HepG2 (cell line): ENCODE results near the gene WDR6. TPM values are rescaled to one million over a fixed set of nuclear protein-coding genes. Genes with fewer than 3 reads are reported as not detected.

ENCODE experiments used
- ATF7 ChIP-seq, 2 experiments: fragments of 450-650 bp in 1 of 2; sonication (generic) in 1 of 2; formaldehyde crosslinking in 1 of 2; IDR thresholded peaks; 2 replicates each; pipeline versions ENCODE4 v1.4.0 to v1.6.1; 2016 to 2020; ENCODE audit warnings: antibody characterized with exemption in 1 of 2, mild to moderate bottlenecking in 1 of 2, missing genetic modification reagents in 1 of 2
- FLYWCH1 ChIP-seq: sonication (generic); formaldehyde crosslinking; IDR thresholded peaks from 2 replicates; pipeline ENCODE4 v1.8.1; 2023; ENCODE audit warnings: mild to moderate bottlenecking, missing genetic modification reagents
- HDAC6 ChIP-seq: fragments of 200-600 bp; sonication (generic); IDR thresholded peaks from 2 replicates; pipeline ENCODE4 v1.7.0; 2017; ENCODE audit warnings: mild to moderate bottlenecking, antibody characterized with exemption, low read length, low read depth
- HNRNPUL1 ChIP-seq: fragments of 200-400 bp; formaldehyde crosslinking; IDR thresholded peaks from 2 replicates; pipeline ENCODE4 v1.6.1; 2017; ENCODE audit warnings: low read depth, mild to moderate bottlenecking, low read length, moderate library complexity
- HOXA9 ChIP-seq: sonication (generic); formaldehyde crosslinking; IDR thresholded peaks from 2 replicates; pipeline ENCODE4 v1.8.1; 2022; ENCODE audit warnings: missing genetic modification reagents, mild to moderate bottlenecking, moderate library complexity, borderline replicate concordance
- KLF9 ChIP-seq: IDR thresholded peaks from 2 replicates; pipeline ENCODE4 v1.6.1; 2016; ENCODE audit warnings: low read depth
- MAZ ChIP-seq, 2 experiments: sonication (generic) in 1 of 2; formaldehyde crosslinking in 1 of 2; IDR thresholded peaks; 2 replicates each; pipeline versions ENCODE4 v1.5.0 to v1.6.1; 2012 to 2020; ENCODE audit warnings: low read depth in 2 of 2, mild to moderate bottlenecking in 2 of 2, borderline replicate concordance in 1 of 2, improper control_type of control experiment in 1 of 2, low read length in 1 of 2, missing genetic modification reagents in 1 of 2, moderate library complexity in 1 of 2
- MBNL3 ChIP-seq: fragments of 250-450 bp; sonication (Bioruptor Pico); conservative IDR thresholded peaks from 2 replicates; pipeline ENCODE4 v1.8.0; 2022; ENCODE audit warnings: mild to moderate bottlenecking, inconsistent platforms
- MYNN ChIP-seq: sonication (generic); formaldehyde crosslinking; IDR thresholded peaks from 2 replicates; pipeline ENCODE4 v1.4.0; 2020; ENCODE audit warnings: mild to moderate bottlenecking, low read depth, missing genetic modification reagents
- TEAD2 ChIP-seq: sonication (generic); formaldehyde crosslinking; IDR thresholded peaks from 2 replicates; pipeline ENCODE4 v1.9.0; 2021; ENCODE audit warnings: missing genetic modification reagents
- ZKSCAN5 ChIP-seq: sonication (generic); formaldehyde crosslinking; IDR thresholded peaks from 2 replicates; pipeline ENCODE4 v1.5.1; 2020; ENCODE audit warnings: mild to moderate bottlenecking, missing genetic modification reagents
- ZNF232 ChIP-seq: sonication (generic); formaldehyde crosslinking; IDR thresholded peaks from 2 replicates; pipeline ENCODE4 v1.4.0; 2020; ENCODE audit warnings: missing genetic modification reagents, borderline replicate concordance
- ZNF251 ChIP-seq: sonication (generic); formaldehyde crosslinking; IDR thresholded peaks from 2 replicates; pipeline ENCODE4 v1.9.0; 2021; ENCODE audit warnings: mild to moderate bottlenecking, missing genetic modification reagents
- ZNF512 ChIP-seq: sonication (generic); formaldehyde crosslinking; IDR thresholded peaks from 2 replicates; pipeline ENCODE4 v1.4.0; 2020; ENCODE audit warnings: mild to moderate bottlenecking, missing genetic modification reagents
- ZNF644 ChIP-seq: IDR thresholded peaks from 2 replicates; pipeline ENCODE4 v1.6.1; 2016; ENCODE audit warnings: low read depth
- ZNF660 ChIP-seq: sonication (generic); formaldehyde crosslinking; IDR thresholded peaks from 2 replicates; pipeline ENCODE4 v1.5.1; 2020; ENCODE audit warnings: mild to moderate bottlenecking, low read depth, missing genetic modification reagents, borderline replicate concordance
- ZNF747 ChIP-seq: sonication (generic); formaldehyde crosslinking; IDR thresholded peaks from 2 replicates; pipeline ENCODE4 v1.8.1; 2023; ENCODE audit warnings: missing genetic modification reagents, mild to moderate bottlenecking, borderline replicate concordance
- ZNF782 ChIP-seq: sonication (generic); formaldehyde crosslinking; IDR thresholded peaks from 2 replicates; pipeline ENCODE4 v1.4.0; 2020; ENCODE audit warnings: missing genetic modification reagents, mild to moderate bottlenecking, borderline replicate concordance
- ZSCAN20 ChIP-seq: sonication (generic); formaldehyde crosslinking; IDR thresholded peaks from 2 replicates; pipeline ENCODE4 v1.4.0; 2020; ENCODE audit warnings: missing genetic modification reagents, mild to moderate bottlenecking, borderline replicate concordance
- ZSCAN22 ChIP-seq: sonication (generic); formaldehyde crosslinking; IDR thresholded peaks from 2 replicates; pipeline ENCODE4 v1.4.0; 2020; ENCODE audit warnings: mild to moderate bottlenecking, missing genetic modification reagents
- ZSCAN9 ChIP-seq: IDR thresholded peaks from 2 replicates; pipeline ENCODE4 v1.6.1; 2016; ENCODE audit warnings: borderline replicate concordance
- polyA plus RNA-seq, 8 experiments: library from polyadenylated mRNA; depleted of rRNA in 3 of 8; stranded (reverse) in 7 of 8; unstranded in 1 of 8; fragments of >200 nt; fragmentation: Illumina TruSeq in 4 of 8; extraction: Trizol in 4 of 8; gene quantifications; 2 replicates each; pipeline versions ENCODE4 v1.2.1 to v1.2.3, GENCODE V29; 2011 to 2016; ENCODE audit warnings: low read depth in 4 of 8, missing spikeins in 1 of 8, mixed read lengths in 1 of 8; ENCODE audit not compliant: insufficient read depth in 1 of 8
- total RNA-seq, 5 experiments: library from RNA; depleted of rRNA; stranded (reverse); fragments of >200 nt; fragmentation: Illumina TruSeq; extraction: Trizol; gene quantifications; 2 replicates each; pipeline ENCODE4 v1.2.3, GENCODE V29; 2016; ENCODE audit warnings: low read depth in 1 of 5
- TF ChIP-seq, protein P1 (sequence below): sonication (generic); formaldehyde crosslinking; IDR thresholded peaks from 2 replicates; pipeline ENCODE4 v1.5.1; 2020; ENCODE audit warnings: mild to moderate bottlenecking, missing genetic modification reagents, borderline replicate concordance

WDR6 gene
- total and polyA plus RNA-seq, 2 of the 13 experiments (the other 11 are each of a cell fraction or from before 2014, with no cell fraction given) = 73.4 to 139 TPM

GRCh38 chr3:49017971-49018706, 10.9 kb downstream of the WDR6 start, which contains the start of gene DALRD3 (continued):
- TF ChIP-seq, protein P1, sequence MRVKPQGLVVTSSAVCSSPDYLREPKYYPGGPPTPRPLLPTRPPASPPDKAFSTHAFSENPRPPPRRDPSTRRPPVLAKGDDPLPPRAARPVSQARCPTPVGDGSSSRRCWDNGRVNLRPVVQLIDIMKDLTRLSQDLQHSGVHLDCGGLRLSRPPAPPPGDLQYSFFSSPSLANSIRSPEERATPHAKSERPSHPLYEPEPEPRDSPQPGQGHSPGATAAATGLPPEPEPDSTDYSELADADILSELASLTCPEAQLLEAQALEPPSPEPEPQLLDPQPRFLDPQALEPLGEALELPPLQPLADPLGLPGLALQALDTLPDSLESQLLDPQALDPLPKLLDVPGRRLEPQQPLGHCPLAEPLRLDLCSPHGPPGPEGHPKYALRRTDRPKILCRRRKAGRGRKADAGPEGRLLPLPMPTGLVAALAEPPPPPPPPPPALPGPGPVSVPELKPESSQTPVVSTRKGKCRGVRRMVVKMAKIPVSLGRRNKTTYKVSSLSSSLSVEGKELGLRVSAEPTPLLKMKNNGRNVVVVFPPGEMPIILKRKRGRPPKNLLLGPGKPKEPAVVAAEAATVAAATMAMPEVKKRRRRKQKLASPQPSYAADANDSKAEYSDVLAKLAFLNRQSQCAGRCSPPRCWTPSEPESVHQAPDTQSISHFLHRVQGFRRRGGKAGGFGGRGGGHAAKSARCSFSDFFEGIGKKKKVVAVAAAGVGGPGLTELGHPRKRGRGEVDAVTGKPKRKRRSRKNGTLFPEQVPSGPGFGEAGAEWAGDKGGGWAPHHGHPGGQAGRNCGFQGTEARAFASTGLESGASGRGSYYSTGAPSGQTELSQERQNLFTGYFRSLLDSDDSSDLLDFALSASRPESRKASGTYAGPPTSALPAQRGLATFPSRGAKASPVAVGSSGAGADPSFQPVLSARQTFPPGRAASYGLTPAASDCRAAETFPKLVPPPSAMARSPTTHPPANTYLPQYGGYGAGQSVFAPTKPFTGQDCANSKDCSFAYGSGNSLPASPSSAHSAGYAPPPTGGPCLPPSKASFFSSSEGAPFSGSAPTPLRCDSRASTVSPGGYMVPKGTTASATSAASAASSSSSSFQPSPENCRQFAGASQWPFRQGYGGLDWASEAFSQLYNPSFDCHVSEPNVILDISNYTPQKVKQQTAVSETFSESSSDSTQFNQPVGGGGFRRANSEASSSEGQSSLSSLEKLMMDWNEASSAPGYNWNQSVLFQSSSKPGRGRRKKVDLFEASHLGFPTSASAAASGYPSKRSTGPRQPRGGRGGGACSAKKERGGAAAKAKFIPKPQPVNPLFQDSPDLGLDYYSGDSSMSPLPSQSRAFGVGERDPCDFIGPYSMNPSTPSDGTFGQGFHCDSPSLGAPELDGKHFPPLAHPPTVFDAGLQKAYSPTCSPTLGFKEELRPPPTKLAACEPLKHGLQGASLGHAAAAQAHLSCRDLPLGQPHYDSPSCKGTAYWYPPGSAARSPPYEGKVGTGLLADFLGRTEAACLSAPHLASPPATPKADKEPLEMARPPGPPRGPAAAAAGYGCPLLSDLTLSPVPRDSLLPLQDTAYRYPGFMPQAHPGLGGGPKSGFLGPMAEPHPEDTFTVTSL (CRISPR knock-in tag) = no peak
- TF ChIP-seq ZNF782 (CRISPR knock-in tag) (peak; percentile 86), ZNF644 (CRISPR knock-in tag) (no peak), KLF9 (CRISPR knock-in tag) (no peak), ZNF512 (CRISPR knock-in tag) (peak; percentile 62; the same call in 1 of the 2 replicates), ZNF251 (CRISPR knock-in tag) (no peak), HNRNPUL1 (no peak), MYNN (no peak), ZNF232 (CRISPR knock-in tag) (peak; percentile 65), ZNF747 (CRISPR knock-in tag) (peak; percentile 78; the same call in 1 of the 2 replicates), ZNF660 (CRISPR knock-in tag) (no peak), ATF7 (IDR thresholded peaks at IDR 0.05) (no peak), ATF7 (CRISPR knock-in tag; IDR thresholded peaks at IDR 0.05) (peak; percentile 57; the same call in 1 of the 2 replicates), MBNL3 (CRISPR knock-in tag) (no peak), FLYWCH1 (CRISPR knock-in tag) (no peak), ZSCAN22 (CRISPR knock-in tag) (no peak), HOXA9 (CRISPR knock-in tag) (no peak; the same call in 1 of the 2 replicates), ZSCAN20 (CRISPR knock-in tag) (peak; percentile 45; the same call in 1 of the 2 replicates), TEAD2 (CRISPR knock-in tag) (no peak), HDAC6 (no peak), ZKSCAN5 (no peak), MAZ (IDR thresholded peaks at IDR 0.05; ENCODE audit: borderline replicate concordance, low read depth, low read length) (no peak), MAZ (CRISPR knock-in tag; IDR thresholded peaks at IDR 0.05; ENCODE audit: low read depth) (peak; percentile 82), ZSCAN9 (CRISPR knock-in tag) (0 out of 2 replicates have a peak, but pooled peaks have one; percentile 37)
